Esophagus squamous epithelium (tissue), 5 donors: Measurements from ENCODE around the gene RPS6KA6. TPM values are rescaled to one million over a fixed set of nuclear protein-coding genes. Genes with fewer than 3 reads are reported as not detected.

Source experiments
- DNase-seq: peaks from one replicate; lab custom pipeline; 2025; lab: John Stamatoyannopoulos, UW
- H3K27ac ChIP-seq, 4 donors: fragments of 200-600 bp; sonication (generic); one replicate each; pipeline ENCODE4 v1.5.1; 2016 to 2019; ENCODE audit warnings: mild to moderate bottlenecking in 1 of 4
- H3K27me3 ChIP-seq, 4 donors: fragments of 200-600 bp; sonication (generic); 1 replicate in 3 of 4; 2 replicates in 1 of 4; pipeline versions ENCODE4 v1.5.1 to v1.6.0; 2017 to 2021; ENCODE audit warnings: antibody characterized with exemption in 1 of 4
- H3K36me3 ChIP-seq, 3 donors: fragments of 200-600 bp; sonication (generic); one replicate each; pipeline ENCODE4 v1.5.1; 2016 to 2019
- H3K4me1 ChIP-seq, 3 donors: fragments of 200-600 bp; sonication (generic); one replicate each; pipeline ENCODE4 v1.5.1; 2017 to 2019
- H3K4me3 ChIP-seq, 4 donors: fragments of 200-600 bp; sonication (generic); 1 replicate in 3 of 4; 2 replicates in 1 of 4; pipeline ENCODE4 v1.5.1; 2016 to 2019; ENCODE audit warnings: mild to moderate bottlenecking in 2 of 4, moderate library complexity in 1 of 4
- H3K9me3 ChIP-seq, 3 donors: fragments of 200-600 bp; sonication (generic); one replicate each; pipeline ENCODE4 v1.5.1; 2016 to 2019
- CTCF ChIP-seq, 6 experiments: fragments of 450-650 bp in 4 of 6; fragments of 200-600 bp in 2 of 6; sonication (generic) in 2 of 6; IDR thresholded peaks; one replicate each; pipeline ENCODE4 v1.5.1; 2016 to 2019; ENCODE audit warnings: antibody characterized with exemption in 6 of 6, mild to moderate bottlenecking in 4 of 6, moderate library complexity in 4 of 6
- POLR2A ChIP-seq, 4 donors: fragments of 450-650 bp; IDR thresholded peaks; one replicate each; pipeline ENCODE4 v1.6.1; 2017; ENCODE audit warnings: antibody characterized with exemption in 4 of 4, mild to moderate bottlenecking in 4 of 4, moderate library complexity in 3 of 4
- WGBS, 2 donors: methylation state at CpG; one replicate each; pipeline ENCODE4 v1.1.5; 2018; 5-methylcytosine and 5-hydroxymethylcytosine counted together
- intact Hi-C: fragments of 100-400 bp; cut with DNase I; formaldehyde crosslinking; loops from one replicate; pipeline ENCODE4 v1.15.0; 2022
- total RNA-seq, 4 donors: library from RNA; depleted of rRNA; stranded (reverse); fragments of >200 nt; gene quantifications; one replicate each; pipeline ENCODE4 v1.1.0, GENCODE V29; 2016
- donor health status: DM: yes; HTN: yes; CAD: no.

The RPS6KA6 gene
- total RNA-seq, 4 donors from 2014 or later, result 0.92 to 2.9 (median 1.9) TPM

GRCh38 chrX:84175958-84176357 is 12.0 kb downstream of the RPS6KA6 start:
- intact Hi-C loops, result no loop called here
- H3K9me3 ChIP-seq, result no peaks in the 10 kb centered on the region
- H3K4me1 ChIP-seq, result no peaks in the 10 kb centered on the region
- no peak overlapping the region for H3K27ac ChIP-seq
- H3K36me3 ChIP-seq, result no peaks in the 10 kb centered on the region
- no peak for DNase-seq
- no peak overlapping the region for H3K4me3 ChIP-seq
- no peak for TF ChIP-seq POLR2A (IDR thresholded peaks at IDR 0.05)
- no peak for TF ChIP-seq CTCF (IDR thresholded peaks at IDR 0.05)
- H3K27me3 ChIP-seq, result no peaks in the 10 kb centered on the region

GRCh38 chrX:84175274-84175673 is 12.7 kb downstream of the RPS6KA6 start:
- intact Hi-C loops, result no loop called here
- WGBS, 2 donors, result 78 to 95% methylated on average over 3 of the region's 3 CpGs
- no peak for DNase-seq

GRCh38 chrX:84174348-84174747 is 13.7 kb downstream of the RPS6KA6 start:
- DNase-seq, result no peak
- H3K36me3 ChIP-seq, result no peaks in the 10 kb centered on the region
- WGBS, 2 donors, result 75 to 87% methylated on average over 2 of the region's 2 CpGs
- H3K27ac ChIP-seq, result no peak overlapping the region
- no peak overlapping the region for H3K4me3 ChIP-seq
- H3K4me1 ChIP-seq, result no peaks in the 10 kb centered on the region
- intact Hi-C loops, result no loop called here
- TF ChIP-seq CTCF (IDR thresholded peaks at IDR 0.05) (no peak), POLR2A (IDR thresholded peaks at IDR 0.05) (no peak)
- H3K27me3 ChIP-seq, result no peaks in the 10 kb centered on the region
- H3K9me3 ChIP-seq, result no peaks in the 10 kb centered on the region

More at GRCh38 chrX:84175274-84175673, 12.7 kb downstream of the RPS6KA6 start:
- no peak overlapping the region for H3K4me3 ChIP-seq
- no peaks in the 10 kb centered on the region for H3K9me3 ChIP-seq
- TF ChIP-seq CTCF (IDR thresholded peaks at IDR 0.05) (no peak), POLR2A (IDR thresholded peaks at IDR 0.05) (no peak)
- no peaks in the 10 kb centered on the region for H3K27me3 ChIP-seq
- H3K4me1 ChIP-seq, result no peaks in the 10 kb centered on the region
- H3K36me3 ChIP-seq, result no peaks in the 10 kb centered on the region
- H3K27ac ChIP-seq, result no peak overlapping the region

- no peak for DNase-seq
- H3K4me1 ChIP-seq, result no peaks in the 10 kb centered on the region
- H3K27me3 ChIP-seq, result no peaks in the 10 kb centered on the region
- H3K4me3 ChIP-seq, result no peak overlapping the region
- H3K27ac ChIP-seq, result no peak overlapping the region
- H3K36me3 ChIP-seq, result no peaks in the 10 kb centered on the region
- TF ChIP-seq CTCF (IDR thresholded peaks at IDR 0.05) (no peak), POLR2A (IDR thresholded peaks at IDR 0.05) (no peak)
- H3K9me3 ChIP-seq, result no peaks in the 10 kb centered on the region
- intact Hi-C loops, result no loop called here
- 58 to 71% methylated on average over 1 to 2 of the region's 2 CpGs for WGBS, 2 donors
These were observed 17.1 kb downstream of the RPS6KA6 start for GRCh38 chrX:84170931-84171330.

- WGBS, 2 donors, result 71 to 93% methylated on average over 2 of the region's 2 CpGs
- intact Hi-C loops, result no loop called here
- no peaks in the 10 kb centered on the region for H3K36me3 ChIP-seq
These were observed 19.4 kb downstream of the RPS6KA6 start for GRCh38 chrX:84168574-84168973.

More at GRCh38 chrX:84168574-84168973, 19.4 kb downstream of the RPS6KA6 start:
- H3K9me3 ChIP-seq, result no peaks in the 10 kb centered on the region
- DNase-seq, result no peak
- no peak overlapping the region for H3K4me3 ChIP-seq
- no peaks in the 10 kb centered on the region for H3K27me3 ChIP-seq
- no peaks in the 10 kb centered on the region for H3K4me1 ChIP-seq
- H3K27ac ChIP-seq, result no peak overlapping the region
- TF ChIP-seq POLR2A (IDR thresholded peaks at IDR 0.05) (no peak), CTCF (IDR thresholded peaks at IDR 0.05) (no peak)
